GM21447 (cell line): Measurements from ENCODE around the gene PSAPL1.

Experiments
- ATAC-seq: cut with Tn5 transposase; IDR thresholded peaks from one replicate; pipeline ENCODE4 v1.9.1; 2021; ENCODE audit not compliant: unreplicated experiment

Gene PSAPL1

GRCh38 chr4:7434766-7435150 is at the start of gene PSAPL1:
PSAPL1 (minus strand) TSS chr4:7434930; CDS start chr4:7434879, 51 bp downstream.
- ATAC-seq = no peak

GRCh38 chr4:7481227-7481626 is 46.5 kb upstream of the PSAPL1 start:
- ATAC-seq = no peak

- ATAC-seq = no peak
Measured at GRCh38 chr4:7480423-7480822, 45.7 kb upstream of the PSAPL1 start.

GRCh38 chr4:7478665-7479064 is 43.9 kb upstream of the PSAPL1 start:
- ATAC-seq = no peak

- ATAC-seq = no peak
Measured at GRCh38 chr4:7477695-7478094, 43.0 kb upstream of the PSAPL1 start.

- ATAC-seq = no peak
Measured at GRCh38 chr4:7476820-7477219, 42.1 kb upstream of the PSAPL1 start.

GRCh38 chr4:7475207-7475606 is 40.5 kb upstream of the PSAPL1 start:
- no peak for ATAC-seq

- no peak for ATAC-seq
Measured at GRCh38 chr4:7474320-7474719, 39.6 kb upstream of the PSAPL1 start.

GRCh38 chr4:7473081-7473480 is 38.4 kb upstream of the PSAPL1 start:
- no peak for ATAC-seq

GRCh38 chr4:7472442-7473013 is 37.8 kb upstream of the PSAPL1 start:
- no peak for ATAC-seq

- ATAC-seq = no peak
Measured at GRCh38 chr4:7470522-7471128, 35.9 kb upstream of the PSAPL1 start.

GRCh38 chr4:7470111-7470510 is 35.4 kb upstream of the PSAPL1 start:
- ATAC-seq = no peak

- no peak for ATAC-seq
Measured at GRCh38 chr4:7469023-7469422, 34.3 kb upstream of the PSAPL1 start.

- no peak for ATAC-seq
Measured at GRCh38 chr4:7467471-7467870, 32.7 kb upstream of the PSAPL1 start.

GRCh38 chr4:7466904-7467303 is 32.2 kb upstream of the PSAPL1 start:
- no peak for ATAC-seq

GRCh38 chr4:7466215-7466614 is 31.5 kb upstream of the PSAPL1 start:
- ATAC-seq = no peak

- no peak for ATAC-seq
Measured at GRCh38 chr4:7465017-7465416, 30.3 kb upstream of the PSAPL1 start.

- no peak for ATAC-seq
Measured at GRCh38 chr4:7464259-7464655, 29.5 kb upstream of the PSAPL1 start.

GRCh38 chr4:7463566-7464258 is 29.0 kb upstream of the PSAPL1 start:
- no peak for ATAC-seq

GRCh38 chr4:7462509-7462971 is 27.8 kb upstream of the PSAPL1 start:
- no peak for ATAC-seq

- ATAC-seq = no peak
Measured at GRCh38 chr4:7461230-7461629, 26.5 kb upstream of the PSAPL1 start.

- ATAC-seq = no peak
Measured at GRCh38 chr4:7460566-7460965, 25.8 kb upstream of the PSAPL1 start.
